Caco-2 (cell line): ENCODE measurements around the gene OARD1. TPM values are rescaled to one million over a fixed set of nuclear protein-coding genes. Genes with fewer than 3 reads are reported as not detected.
A peak's percentile ranks its signal among the peaks of the same experiment; 100 is the strongest.

Experiments
- BruUV-seq: library from RNA; stranded (reverse); fragments of 400-500 nt; replicated peaks from 2 replicates; lab custom pipeline; 2021; lab: Mats Ljungman, UMichigan
- CTCF ChIA-PET: fragments of 300-600 bp; sonication (Branson Sonifier 250); formaldehyde crosslinking; loops from one replicate; lab custom pipeline; 2022; ENCODE audit warnings: antibody characterized with exemption; lab: Charles Lee
- POLR2A ChIA-PET: fragments of 300-600 bp; sonication (Branson Sonifier 250); formaldehyde crosslinking; loops from one replicate; lab custom pipeline; 2022; ENCODE audit warnings: antibody characterized with exemption; lab: Charles Lee
- DNase-seq, 2 experiments: peaks; one replicate each; pipeline versions ENCODE4 v3.0.0 to v3.0.0-alpha.2; 2020 to 2022
- H3K27me3 ChIP-seq: replicated peaks from 2 replicates; pipeline ENCODE4 v1.6.0; 2011; ENCODE audit warnings: low read length; ENCODE audit not compliant: control insufficient read depth, insufficient read depth
- H3K36me3 ChIP-seq: 2 replicates; pipeline ENCODE4 v1.5.1; 2011; ENCODE audit warnings: low read length; ENCODE audit not compliant: control insufficient read depth, insufficient read depth
- H3K4me1 ChIP-seq: fragments of 250-450 bp; sonication (Bioruptor Pico); 2 replicates; pipeline ENCODE4 v1.5.1; 2020; ENCODE audit warnings: mild to moderate bottlenecking
- H3K4me3 ChIP-seq: 2 replicates; pipeline ENCODE4 v1.5.1; 2011; ENCODE audit warnings: low read depth, mild to moderate bottlenecking, control low read depth, low read length
- H3K9me3 ChIP-seq: fragments of 250-450 bp; sonication (Bioruptor Pico); 2 replicates; pipeline ENCODE4 v1.5.1; 2020; ENCODE audit warnings: mild to moderate bottlenecking, moderate library complexity
- H3K27ac Mint-ChIP-seq: one replicate; pipeline ENCODE4 v1.8.0; 2022; ENCODE audit warnings: mixed read lengths; ENCODE audit not compliant: unreplicated experiment
- H3K27me3 Mint-ChIP-seq: one replicate; pipeline ENCODE4 v1.8.0; 2022; ENCODE audit warnings: mixed read lengths; ENCODE audit not compliant: insufficient read depth, unreplicated experiment
- H3K36me3 Mint-ChIP-seq: one replicate; pipeline ENCODE4 v1.8.0; 2022; ENCODE audit warnings: mild to moderate bottlenecking, mixed read lengths; ENCODE audit not compliant: insufficient read depth, unreplicated experiment
- H3K4me1 Mint-ChIP-seq: one replicate; pipeline ENCODE4 v1.8.0; 2022; ENCODE audit warnings: low read depth, mixed read lengths; ENCODE audit not compliant: unreplicated experiment
- H3K4me3 Mint-ChIP-seq: one replicate; pipeline ENCODE4 v1.8.0; 2022; ENCODE audit warnings: mild to moderate bottlenecking, moderate library complexity, mixed read lengths; ENCODE audit not compliant: unreplicated experiment
- H3K9me3 Mint-ChIP-seq: one replicate; pipeline ENCODE4 v1.8.0; 2022; ENCODE audit warnings: mixed read lengths; ENCODE audit not compliant: unreplicated experiment
- CTCF ChIP-seq, 2 experiments: fragments of 200-600 bp in 1 of 2; IDR thresholded peaks; 1 replicate in 1 of 2; 2 replicates in 1 of 2; pipeline versions ENCODE4 v1.5.1 to v1.8.0; 2011 to 2022; ENCODE audit warnings: antibody characterized with exemption in 1 of 2, control low read depth in 1 of 2, inconsistent platforms in 1 of 2, low read depth in 1 of 2, low read length in 1 of 2, mild to moderate bottlenecking in 1 of 2, moderate library complexity in 1 of 2; ENCODE audit not compliant: insufficient read depth in 1 of 2, severe bottlenecking in 1 of 2, unreplicated experiment in 1 of 2
- intact Hi-C: fragments of 100-400 bp; cut with micrococcal nuclease; formaldehyde crosslinking; loops from one replicate; pipeline ENCODE4 v1.10.0; 2022; ENCODE audit not compliant: unreplicated experiment
- total RNA-seq: library from RNA; stranded (reverse); gene quantifications from 2 replicates; pipeline ENCODE4 v1.2.3, GENCODE V29; 2022

OARD1 gene
- total RNA-seq, 1 experiment from 2014 or later = 35.5 TPM

GRCh38 chr6:41061196-41061726 is 10.9 kb downstream of the OARD1 start:
- BruUV-seq = no TSS peak
- H3K4me3 Mint-ChIP-seq = no peak overlapping the region
- POLR2A ChIA-PET = interaction anchor here (0.7 kb wide), 1 partner anchor 370 kb away, joined by 9 read pairs; no protein-coding TSS in a partner anchor

GRCh38 chr6:41059556-41059955 is 12.6 kb downstream of the OARD1 start:
- H3K4me1 Mint-ChIP-seq = peaks cover 84% of the 10 kb centered on the region
- ChIA-PET CTCF (interaction anchor here (0.9 kb wide), 2 partner anchors 13 kb away, joined by 3 to 4 read pairs; partner anchors contain the start of genes NFYA and OARD1), POLR2A (no interaction called here)
- peak overlapping the region; percentile 65 for H3K27ac Mint-ChIP-seq
- intact Hi-C loops = no loop called here
- DNase-seq = no peak
- Histone ChIP-seq H3K27me3 (no peaks in the 10 kb centered on the region), H3K36me3 (no peaks in the 10 kb centered on the region; the same call in 1 of the 2 replicates), H3K4me3 (no peak overlapping the region), H3K9me3 (no peaks in the 10 kb centered on the region), H3K4me1 (peaks cover 95% of the 10 kb centered on the region)
- no TSS peak for BruUV-seq
- H3K27me3 Mint-ChIP-seq = no peaks in the 10 kb centered on the region
- H3K9me3 Mint-ChIP-seq = peaks cover 9% of the 10 kb centered on the region
- H3K36me3 Mint-ChIP-seq = peaks cover 24% of the 10 kb centered on the region
- TF ChIP-seq CTCF (IDR thresholded peaks at IDR 0.05; ENCODE audit: insufficient read depth in 1 of 2, low read depth in 1 of 2, low read length in 1 of 2, severe bottlenecking in 1 of 2, unreplicated experiment in 1 of 2) = no peak
- H3K4me3 Mint-ChIP-seq = no peak overlapping the region

More at GRCh38 chr6:41061196-41061726, 10.9 kb downstream of the OARD1 start:
- no peak for DNase-seq
- H3K27me3 ChIP-seq = no peaks in the 10 kb centered on the region
- H3K4me3 ChIP-seq = no peak overlapping the region
- no peaks in the 10 kb centered on the region for H3K9me3 ChIP-seq
- H3K36me3 ChIP-seq = no peaks in the 10 kb centered on the region; the same call in 1 of the 2 replicates
- intact Hi-C loops = loop anchor here (10.0 kb wide), 1 partner anchor 346 kb away; no protein-coding TSS in a partner anchor
- peaks cover 9% of the 10 kb centered on the region for H3K9me3 Mint-ChIP-seq
- CTCF ChIA-PET = no interaction called here
- H3K27ac Mint-ChIP-seq = peak overlapping the region; percentile 32
- no peak for TF ChIP-seq CTCF (IDR thresholded peaks at IDR 0.05; ENCODE audit: insufficient read depth in 1 of 2, low read depth in 1 of 2, low read length in 1 of 2, severe bottlenecking in 1 of 2, unreplicated experiment in 1 of 2)
- H3K4me1 Mint-ChIP-seq = peaks cover 86% of the 10 kb centered on the region
- H3K27me3 Mint-ChIP-seq = no peaks in the 10 kb centered on the region
- peaks cover 92% of the 10 kb centered on the region for H3K4me1 ChIP-seq
- H3K36me3 Mint-ChIP-seq = peaks cover 30% of the 10 kb centered on the region

- H3K4me3 ChIP-seq = no peak overlapping the region
- peaks cover 77% of the 10 kb centered on the region for H3K4me1 Mint-ChIP-seq
- H3K36me3 ChIP-seq = no peaks in the 10 kb centered on the region
- H3K27me3 ChIP-seq = no peaks in the 10 kb centered on the region
- no peak overlapping the region for H3K4me3 Mint-ChIP-seq
- no peaks in the 10 kb centered on the region for H3K27me3 Mint-ChIP-seq
- TF ChIP-seq CTCF (IDR thresholded peaks at IDR 0.05; ENCODE audit: insufficient read depth in 1 of 2, low read depth in 1 of 2, low read length in 1 of 2, severe bottlenecking in 1 of 2, unreplicated experiment in 1 of 2) = no peak
- intact Hi-C loops = no loop called here
- ChIA-PET POLR2A (interaction anchor here (2.6 kb wide), 1 partner anchor 14 kb away, joined by 8 read pairs; the partner anchor contains the start of genes NFYA and OARD1), CTCF (interaction anchor here (0.6 to 0.9 kb wide), 3 partner anchors 12 to 457 kb away, joined by 3 to 4 read pairs (median 3); partner anchors contain the start of genes NFYA and OARD1)
- peak overlapping the region; percentile 65 for H3K27ac Mint-ChIP-seq
- H3K4me1 ChIP-seq = peaks cover 95% of the 10 kb centered on the region
- no peaks in the 10 kb centered on the region for H3K9me3 ChIP-seq
- peaks cover 9% of the 10 kb centered on the region for H3K9me3 Mint-ChIP-seq
- H3K36me3 Mint-ChIP-seq = peaks cover 24% of the 10 kb centered on the region
- no TSS peak for BruUV-seq
- DNase-seq = no peak
Measured at GRCh38 chr6:41058783-41059181, 13.4 kb downstream of the OARD1 start.
